NCI-H748 (cell line): ENCODE measurements around the gene VCAN.
A peak's percentile ranks its signal among the peaks of the same experiment; 100 is the strongest.

Source experiments
- DNase-seq: peaks from one replicate; lab custom pipeline; 2025; ENCODE audit not compliant: unreplicated experiment; lab: John Stamatoyannopoulos, UW

Gene VCAN

DNA sequence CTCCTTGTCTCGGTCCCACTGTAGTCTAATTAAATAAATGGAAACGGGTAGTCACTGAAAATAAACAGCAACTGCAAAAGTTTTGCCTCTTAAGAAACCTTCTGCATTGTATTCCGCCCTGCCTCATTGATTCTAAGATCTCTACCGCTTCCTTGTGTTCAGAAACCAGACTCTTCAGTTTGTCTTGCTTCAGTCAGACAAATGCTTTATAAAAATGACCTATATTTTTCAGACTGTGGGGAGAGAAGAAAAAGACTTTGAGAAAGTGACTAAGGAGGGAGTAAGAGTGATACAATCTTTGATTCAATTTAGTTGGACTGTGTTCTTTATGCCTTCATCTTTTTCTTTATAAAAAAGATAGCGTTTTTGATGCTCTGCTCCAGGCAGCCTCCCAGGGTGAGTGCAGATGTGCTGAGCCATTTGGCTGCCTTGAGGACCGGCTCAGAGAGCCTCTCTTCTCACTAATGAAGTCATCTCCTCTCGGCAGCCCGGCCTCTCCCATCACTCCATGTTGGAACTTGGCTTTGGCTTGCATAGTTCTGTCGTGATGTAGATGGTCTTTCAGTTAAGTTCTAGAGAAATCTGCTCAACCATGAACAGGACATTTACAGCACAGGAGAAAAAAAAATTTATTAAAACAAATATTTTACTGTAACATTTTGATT is 4.0 kb upstream of the VCAN start:
- DNase-seq: no peak

DNA sequence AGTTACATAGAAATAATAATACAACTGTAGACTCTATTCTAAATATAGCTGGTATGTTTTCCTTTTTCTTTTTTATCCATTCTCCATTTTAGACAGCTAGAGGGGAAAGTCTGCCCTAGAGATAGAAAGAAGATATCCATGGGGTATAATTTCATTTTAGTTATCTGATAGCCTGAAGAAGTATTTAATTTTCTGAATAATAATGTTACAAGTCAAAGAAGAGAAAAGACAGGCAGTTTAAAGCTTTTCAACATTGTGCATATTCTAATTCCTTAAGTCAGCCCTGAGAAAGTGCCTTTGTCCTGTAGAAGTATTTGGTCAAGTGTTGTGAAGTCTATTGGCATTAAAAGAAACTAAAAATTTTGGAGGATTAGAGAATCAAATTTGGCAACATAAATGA is 2.5 kb upstream of the VCAN start:
- DNase-seq: no peak

DNA sequence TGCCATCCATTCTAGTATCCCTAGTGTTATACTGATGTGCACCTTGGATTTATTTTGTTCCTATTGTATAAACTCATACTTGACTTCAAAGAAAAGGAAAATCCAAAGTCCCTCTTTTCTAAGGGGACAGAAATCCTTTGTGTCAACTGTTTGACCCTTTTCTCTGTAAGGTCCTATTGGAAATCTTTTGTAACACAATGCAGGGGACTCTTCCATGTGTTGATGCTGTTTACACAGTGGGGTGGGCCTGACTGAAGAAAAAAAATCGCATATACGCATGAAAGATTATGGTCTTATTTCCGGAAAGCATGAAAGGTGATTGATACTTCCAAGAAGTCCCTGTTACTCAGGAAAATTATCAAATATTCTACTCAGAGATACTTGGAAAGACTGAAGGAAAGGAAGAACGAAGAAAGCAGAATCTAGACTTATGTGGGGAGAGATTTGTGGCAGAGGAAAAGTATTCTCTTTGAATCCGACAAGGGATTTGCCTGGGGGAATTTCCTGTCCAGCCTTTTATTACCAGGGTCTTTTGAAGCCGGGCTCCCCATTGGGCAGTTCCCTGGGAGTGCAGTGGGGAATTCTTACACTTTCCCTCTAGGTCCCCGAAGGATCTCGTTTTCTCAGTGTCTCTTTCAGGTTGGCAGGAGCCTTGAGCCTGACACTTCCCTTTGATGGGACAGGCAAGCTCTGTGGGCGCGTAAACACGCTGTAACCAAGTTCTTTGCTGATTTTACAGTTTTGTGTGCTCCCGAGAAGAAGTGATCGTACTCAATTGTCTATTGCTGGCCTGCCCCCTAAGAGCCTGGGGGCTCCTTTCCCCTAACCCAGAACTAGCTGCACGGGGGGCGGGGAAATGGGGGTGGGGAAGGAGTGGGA is 779 bp upstream of the VCAN start:
- DNase-seq: peak; percentile 64

DNA sequence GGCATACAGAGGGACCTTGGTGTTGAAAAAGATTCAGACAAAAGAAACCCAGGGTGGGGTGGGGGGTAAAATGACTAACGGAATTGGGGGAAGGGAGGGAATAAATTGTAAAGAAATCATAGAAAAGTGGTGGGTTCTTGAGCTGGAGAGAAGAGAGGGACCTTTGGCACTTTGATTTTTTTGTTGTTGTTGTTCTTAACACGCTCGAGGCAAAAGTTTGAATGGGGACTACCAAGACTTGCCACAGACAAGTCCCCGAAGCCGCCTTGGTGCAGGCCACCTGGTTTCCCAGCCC is 616 bp downstream of the VCAN start:
- no peak for DNase-seq

DNA sequence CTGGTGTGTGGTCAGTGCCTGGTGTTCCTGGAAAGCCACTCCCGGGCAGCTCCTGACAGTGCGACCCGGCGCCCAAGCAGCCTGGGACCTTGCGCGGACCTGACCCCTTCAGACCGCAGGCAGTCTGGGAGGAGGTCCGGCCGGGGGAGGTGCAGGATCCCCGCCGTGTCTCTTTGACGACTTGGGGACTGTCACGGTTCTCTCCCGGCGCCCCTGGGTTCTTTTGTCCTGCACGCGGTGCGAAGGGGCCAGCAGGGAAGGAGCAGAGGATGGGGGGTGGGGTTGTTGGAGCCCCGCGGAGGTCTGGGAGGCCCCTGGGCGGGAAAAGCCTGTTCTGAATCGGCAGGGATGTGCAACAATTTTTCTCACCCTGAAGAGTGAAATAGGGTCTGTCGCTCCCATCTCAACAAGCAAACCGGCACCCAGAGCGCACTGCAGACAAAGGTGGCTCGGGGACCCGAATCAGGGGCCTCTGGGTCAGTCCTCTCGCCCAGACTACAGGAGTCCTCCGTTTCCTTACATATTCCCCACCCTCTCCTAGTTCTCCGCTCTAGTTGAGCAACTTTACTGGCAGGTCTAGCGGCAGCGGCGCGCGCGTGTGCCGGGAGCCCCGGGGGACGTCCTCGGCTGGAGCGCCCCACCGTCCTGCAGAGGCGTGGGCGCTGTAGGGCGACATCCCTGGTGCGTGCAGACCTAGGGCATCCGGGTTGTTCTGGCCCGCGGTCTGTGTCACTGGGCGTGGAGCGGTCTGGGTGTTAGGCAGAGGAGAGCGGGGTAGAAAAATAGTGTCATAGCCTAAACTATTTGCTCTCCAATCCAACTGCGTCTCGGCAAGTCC is 1.2 kb downstream of the VCAN start:
- DNase-seq: peak; percentile 86

DNA sequence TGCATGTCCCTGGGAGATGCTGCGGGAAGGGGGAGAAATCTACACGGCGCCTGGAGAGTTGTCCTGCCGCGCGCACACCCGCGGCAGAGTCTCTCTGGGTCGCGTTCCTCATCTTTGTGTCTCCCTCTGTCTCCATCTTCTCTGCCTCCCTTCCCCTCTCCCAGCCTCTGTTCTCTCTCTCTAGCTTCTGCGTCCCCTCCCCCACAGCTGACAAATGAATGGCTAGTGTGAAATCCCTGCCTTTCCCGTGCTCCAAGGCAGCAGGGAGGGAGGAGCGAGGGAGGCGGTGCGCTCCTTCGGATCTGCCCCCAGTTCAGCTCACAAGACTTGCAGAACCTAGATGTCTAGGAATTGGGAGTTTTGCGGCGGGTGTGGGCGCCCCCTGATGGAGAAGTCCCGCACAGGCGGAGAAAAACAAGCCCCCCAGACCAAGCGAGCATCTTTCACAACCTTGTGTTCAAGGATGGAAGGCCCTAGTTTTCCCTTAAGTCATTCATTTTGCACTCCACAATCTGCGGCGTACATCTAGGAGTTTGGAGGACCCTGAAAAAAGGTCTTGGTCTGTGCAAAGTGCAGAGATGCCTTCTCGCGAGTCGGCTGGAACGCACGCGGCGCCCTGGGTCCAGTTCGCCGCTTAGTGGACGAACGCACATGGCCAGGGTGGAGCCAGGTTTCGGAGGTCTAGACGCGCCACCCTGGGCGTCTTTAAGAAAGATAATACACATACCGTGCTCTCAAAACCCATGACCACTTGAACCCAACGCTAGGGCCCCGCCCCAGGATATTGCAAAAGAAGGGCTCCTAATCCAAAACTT is 2.0 kb downstream of the VCAN start:
- peak; percentile 98 for DNase-seq

DNA sequence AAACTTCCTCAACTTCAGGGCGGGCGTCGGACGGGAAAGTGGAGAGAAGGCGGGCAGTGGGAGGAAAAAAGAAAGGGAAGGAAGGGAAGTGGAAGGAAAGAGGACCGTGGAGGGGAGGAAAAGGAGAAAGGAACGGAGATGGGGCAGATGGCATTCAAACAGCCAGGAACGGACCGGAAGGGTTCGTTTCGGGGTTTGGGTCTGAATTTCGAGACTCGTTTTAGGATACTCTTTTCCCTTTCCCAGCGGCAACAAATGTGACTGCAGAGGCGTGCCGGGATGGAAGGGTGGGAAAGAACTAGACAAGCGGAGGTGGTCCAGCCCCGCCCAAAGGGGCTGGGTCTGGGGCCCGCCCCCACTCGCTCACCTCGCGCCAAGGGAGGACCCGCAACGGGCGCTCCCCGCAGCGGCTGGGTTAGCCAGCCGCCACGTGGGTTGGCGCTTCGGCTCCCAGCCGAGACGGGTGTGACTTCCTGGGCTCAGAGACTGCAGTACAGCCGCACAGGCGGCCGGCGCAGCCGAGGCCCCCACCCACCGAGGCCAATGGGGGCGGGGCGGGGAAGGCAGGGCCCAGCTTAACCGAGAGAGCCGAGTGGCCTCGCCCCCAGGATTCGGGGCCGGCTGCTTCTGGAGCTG is 2.7 kb downstream of the VCAN start:
- peak; percentile 96 for DNase-seq

DNA sequence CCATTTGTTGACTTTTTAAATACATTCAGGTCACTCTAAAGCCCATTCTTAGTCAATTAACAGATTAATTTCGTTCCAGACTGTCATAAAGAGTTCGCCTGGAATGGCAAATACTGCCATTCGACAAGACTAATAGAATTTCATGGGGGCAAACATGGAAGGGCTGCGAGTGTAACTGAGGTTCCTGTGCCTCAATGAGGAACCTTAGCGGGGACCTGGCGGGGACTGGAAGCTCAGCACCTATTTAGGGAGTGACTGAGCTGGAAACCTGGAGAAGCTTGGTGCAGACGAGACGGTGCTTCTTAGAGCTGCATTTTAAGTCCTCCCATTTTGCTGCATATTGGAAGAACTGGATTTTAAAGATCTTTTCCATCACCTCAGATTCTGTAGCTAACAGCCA is 3.4 kb downstream of the VCAN start:
- DNase-seq: peak; percentile 37

DNA sequence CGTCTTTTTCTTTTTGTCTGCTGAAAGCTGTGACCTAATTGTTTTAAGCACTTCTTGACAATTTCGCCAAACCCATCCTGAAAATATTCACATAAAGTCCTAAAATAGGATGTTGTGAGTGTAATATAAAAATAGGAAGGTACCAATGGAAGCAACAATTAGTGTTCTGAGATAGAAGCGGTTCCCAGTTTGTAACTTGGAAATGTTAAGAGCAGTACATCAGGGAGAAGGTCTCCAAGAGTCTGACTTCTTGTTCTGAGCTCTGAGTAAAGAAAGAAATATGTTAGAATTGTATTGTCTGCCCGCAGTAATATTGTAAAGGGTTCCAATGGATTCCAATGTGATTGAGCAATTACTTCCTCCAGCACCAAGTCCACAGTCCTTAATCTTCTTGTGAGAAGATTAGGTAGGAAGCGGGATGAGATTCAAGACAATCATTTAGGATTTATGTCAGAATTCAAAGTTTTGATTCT is 3.9 kb downstream of the VCAN start:
- no peak for DNase-seq

DNA sequence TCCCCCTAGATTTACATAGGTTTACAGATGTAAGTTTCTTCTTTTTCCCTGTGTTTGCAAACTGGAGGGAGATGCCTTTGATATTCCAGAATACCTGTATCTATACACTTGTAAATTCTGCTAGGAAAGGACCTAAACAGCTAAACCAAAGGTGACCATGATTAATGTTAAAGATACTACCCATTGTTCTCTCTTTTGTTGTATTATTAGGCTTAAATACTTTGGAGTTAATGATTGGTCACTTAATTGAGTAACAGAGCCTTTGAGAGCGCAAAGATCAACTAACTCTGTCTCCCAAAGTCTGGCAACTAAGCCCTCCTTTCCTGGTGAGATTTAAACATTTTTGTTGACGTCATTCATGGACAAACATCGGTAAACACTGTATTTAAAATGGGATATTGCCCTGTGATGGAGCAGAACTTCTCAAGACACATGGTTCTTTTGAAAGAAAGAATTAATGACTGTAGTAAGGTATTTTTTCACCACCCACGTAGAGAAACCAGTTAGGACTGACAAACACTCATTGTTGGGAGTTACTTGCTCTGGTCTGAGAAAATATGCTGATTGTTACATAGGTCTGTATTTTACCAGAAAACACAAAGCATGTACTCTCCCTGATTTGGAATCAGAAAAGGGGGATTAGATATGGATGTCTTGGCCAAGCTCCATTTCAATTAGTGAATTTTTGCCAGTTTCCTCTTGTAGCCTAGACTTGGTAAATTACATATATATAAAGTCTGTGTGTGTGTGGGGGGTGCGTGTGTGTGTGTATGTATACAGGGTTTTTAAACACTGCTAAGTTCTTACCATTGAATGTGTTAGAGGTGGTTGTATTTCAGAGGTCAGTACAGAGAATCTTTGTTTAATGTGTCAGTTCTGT is 4.6 kb downstream of the VCAN start:
- DNase-seq: no peak

DNA sequence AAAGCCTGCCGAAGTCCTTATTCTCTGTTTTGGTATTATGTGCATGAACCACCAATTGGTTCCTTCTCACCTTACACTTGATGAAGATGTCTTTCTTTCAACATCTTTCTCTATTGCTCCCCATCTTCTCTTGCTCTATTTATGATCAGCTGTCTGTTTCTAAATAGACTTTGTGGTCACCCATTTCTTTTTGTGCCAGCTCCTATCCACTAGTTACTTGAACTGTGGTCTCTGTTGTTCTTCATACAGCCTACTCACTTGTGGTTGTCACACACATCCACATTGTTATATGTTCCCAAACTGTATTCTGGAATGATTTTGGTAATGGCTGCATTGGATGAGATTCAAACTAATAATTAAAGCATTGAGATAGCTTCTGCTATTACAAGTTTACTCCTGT is 11.4 kb downstream of the VCAN start:
- DNase-seq: no peak

DNA sequence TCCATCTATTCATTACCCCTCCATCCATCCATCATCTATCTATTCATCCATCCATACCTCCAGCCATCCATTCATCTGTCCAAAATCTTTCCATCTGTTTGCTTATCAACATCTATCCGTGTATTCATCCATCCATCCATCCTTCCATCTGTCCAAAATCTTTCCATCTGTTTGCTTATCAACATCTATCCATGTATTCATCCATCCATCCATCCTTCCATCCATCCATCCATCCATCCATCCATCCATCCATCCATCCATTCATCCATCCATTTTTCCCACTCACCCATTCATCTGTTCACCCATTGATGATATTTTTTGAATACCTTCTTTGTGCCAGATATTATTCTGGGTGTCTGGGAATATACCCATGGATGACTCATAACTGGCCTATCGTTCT is 12.8 kb downstream of the VCAN start:
- no peak for DNase-seq

DNA sequence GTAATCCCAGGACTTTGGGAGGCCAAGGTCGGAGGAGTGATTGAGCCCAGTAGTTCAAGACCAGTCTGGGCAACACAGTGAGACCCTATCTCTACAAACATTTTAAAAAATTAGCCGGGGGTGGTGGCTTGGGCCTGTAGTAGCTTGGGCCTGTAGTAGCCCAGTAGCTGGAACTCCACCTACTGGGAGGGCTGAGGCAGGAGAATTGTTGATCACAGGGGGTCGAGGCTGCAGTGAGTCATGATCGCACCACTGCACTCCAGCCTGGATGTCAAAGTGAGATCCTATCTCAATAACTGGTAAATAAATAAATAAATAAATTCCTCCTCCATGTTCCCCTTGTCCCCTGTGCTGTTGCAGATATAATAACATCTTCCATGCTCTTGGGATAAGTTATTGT is 14.3 kb downstream of the VCAN start:
- DNase-seq: no peak

DNA sequence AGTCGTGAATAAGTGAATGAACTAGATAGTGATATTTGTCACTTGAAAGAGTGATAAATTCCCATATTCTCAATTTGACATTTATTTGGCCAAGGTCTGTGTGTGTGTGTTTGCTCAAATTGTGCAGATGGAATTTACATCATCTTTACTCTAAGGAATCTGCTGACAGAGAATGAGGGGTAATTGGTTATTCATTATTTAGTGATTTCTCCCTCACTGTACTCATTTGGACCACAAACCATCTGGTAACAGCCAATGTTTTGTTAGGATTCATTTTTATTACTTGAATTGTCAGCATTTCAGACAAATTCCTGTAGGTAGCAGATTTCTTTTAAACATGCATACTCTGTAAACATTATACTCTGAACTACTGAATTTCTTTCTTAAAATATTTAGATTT is 15.6 kb downstream of the VCAN start:
- no peak for DNase-seq

DNA sequence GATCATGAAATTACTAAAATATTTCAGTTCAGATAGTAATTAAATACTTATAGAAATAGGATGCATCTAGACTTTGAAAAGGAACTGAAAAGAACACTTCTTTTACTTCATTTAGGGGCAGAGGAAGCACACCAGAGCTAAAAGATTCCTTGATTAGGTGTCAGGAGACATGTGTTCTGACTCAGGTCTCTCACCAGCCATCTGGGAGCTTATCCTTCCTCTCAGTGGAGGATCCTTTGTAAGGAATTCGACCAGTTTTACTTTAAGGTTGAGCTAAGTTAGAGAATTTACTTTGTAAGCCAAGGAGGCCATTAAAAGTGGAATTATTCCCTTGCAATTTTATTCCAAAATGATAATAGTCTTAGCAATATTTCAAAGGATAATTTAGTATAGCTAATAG is 16.7 kb downstream of the VCAN start:
- DNase-seq: no peak

DNA sequence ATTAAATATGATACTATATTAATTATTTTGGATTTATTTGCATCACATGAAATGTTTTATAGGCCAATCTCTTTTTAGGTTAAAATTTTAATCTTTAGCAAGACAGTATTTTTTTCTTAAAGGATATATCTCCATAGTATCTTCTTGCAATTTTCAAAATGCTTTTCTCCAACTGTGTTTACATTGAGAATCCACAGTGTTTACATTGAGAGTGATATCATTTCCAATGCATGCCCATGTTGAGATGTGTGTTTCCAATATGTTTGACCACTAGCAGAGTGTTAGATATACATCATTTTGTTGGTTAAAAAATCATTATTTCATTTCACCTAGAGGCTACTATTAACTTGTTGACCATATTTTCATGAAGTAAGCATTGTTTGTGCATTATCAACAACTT is 17.3 kb downstream of the VCAN start:
- DNase-seq: no peak

DNA sequence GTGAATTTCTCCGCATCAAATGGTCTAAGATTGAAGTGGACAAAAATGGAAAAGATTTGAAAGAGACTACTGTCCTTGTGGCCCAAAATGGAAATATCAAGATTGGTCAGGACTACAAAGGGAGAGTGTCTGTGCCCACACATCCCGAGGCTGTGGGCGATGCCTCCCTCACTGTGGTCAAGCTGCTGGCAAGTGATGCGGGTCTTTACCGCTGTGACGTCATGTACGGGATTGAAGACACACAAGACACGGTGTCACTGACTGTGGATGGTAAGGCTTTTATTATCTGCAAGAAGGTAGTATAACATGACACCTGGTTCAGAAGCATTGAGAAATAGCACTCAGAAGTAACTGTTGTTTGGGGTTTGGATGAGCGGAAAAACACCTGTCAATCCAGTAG is 18.7 kb downstream of the VCAN start:
- DNase-seq: no peak

DNA sequence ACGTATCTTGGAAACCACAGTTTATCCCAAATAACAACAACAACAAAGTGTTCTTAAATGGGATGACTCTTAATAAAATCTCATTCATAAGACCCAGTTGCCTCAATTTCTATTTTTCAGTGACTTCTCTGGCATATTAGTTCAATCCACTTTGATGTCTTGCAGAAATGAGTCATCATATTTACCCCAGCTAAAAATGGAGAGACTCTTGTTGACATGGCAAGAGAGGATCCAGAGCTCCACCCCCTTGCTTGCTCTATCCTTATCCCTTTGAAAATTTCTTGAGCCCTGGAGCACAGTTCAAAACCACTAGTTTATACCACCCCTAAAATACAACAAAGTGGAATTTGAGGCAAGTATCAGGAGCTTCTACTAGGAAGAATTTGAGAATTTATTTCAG is 20.8 kb downstream of the VCAN start:
- DNase-seq: no peak

DNA sequence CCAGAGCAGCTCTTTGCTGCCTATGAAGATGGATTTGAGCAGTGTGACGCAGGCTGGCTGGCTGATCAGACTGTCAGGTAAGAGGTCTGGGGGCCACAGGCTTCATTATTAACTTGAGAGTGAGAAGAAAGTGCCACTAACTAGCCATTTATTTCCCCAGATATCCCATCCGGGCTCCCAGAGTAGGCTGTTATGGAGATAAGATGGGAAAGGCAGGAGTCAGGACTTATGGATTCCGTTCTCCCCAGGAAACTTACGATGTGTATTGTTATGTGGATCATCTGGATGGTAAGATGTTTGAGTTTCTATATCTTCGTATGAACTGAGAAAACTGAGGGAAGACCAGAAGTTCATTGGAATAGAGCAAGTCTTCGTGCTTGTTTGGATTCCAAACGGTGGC is 22.1 kb downstream of the VCAN start:
- no peak for DNase-seq
